ENCODE data around the gene LNX2.

LNX2 gene

GRCh38 chr13:27654059-27654458 lies 33.7 kb upstream of the LNX2 start:
- Histone ChIP-seq H3K9me3 (ENCODE audit: insufficient read depth, low read length) (peaks cover 6% of the 10 kb centered on the region; the same call in 1 of the 2 replicates), H3K36me3 (ENCODE audit: low read length) (peaks cover 24% of the 10 kb centered on the region), H3K79me2 (ENCODE audit: insufficient read depth, low read length) (peaks cover 22% of the 10 kb centered on the region)

GRCh38 chr13:27650312-27650711 lies 30.0 kb upstream of the LNX2 start:
- no peak overlapping the region for H3K4me2 ChIP-seq (ENCODE audit: low read depth, low read length, poor library complexity, severe bottlenecking)
- no peaks in the 10 kb centered on the region for H3K27me3 ChIP-seq (ENCODE audit: low read length)
- H3K9ac ChIP-seq (ENCODE audit: low read length) = no peak overlapping the region
- peaks cover 6% of the 10 kb centered on the region; the same call in 1 of the 2 replicates for H3K9me3 ChIP-seq (ENCODE audit: insufficient read depth, low read length)
- no peak overlapping the region for H2AFZ ChIP-seq (ENCODE audit: low read depth, low read length, severe bottlenecking)
- H3K9me2 ChIP-seq (replicated peaks; ENCODE audit: insufficient read depth, low read length) = no peaks in the 10 kb centered on the region
- no peaks in the 10 kb centered on the region for H3F3A ChIP-seq (ENCODE audit: insufficient read depth)
- no peak overlapping the region for H3K27ac ChIP-seq (ENCODE audit: low read depth, low read length)
- TF ChIP-seq, protein P1, sequence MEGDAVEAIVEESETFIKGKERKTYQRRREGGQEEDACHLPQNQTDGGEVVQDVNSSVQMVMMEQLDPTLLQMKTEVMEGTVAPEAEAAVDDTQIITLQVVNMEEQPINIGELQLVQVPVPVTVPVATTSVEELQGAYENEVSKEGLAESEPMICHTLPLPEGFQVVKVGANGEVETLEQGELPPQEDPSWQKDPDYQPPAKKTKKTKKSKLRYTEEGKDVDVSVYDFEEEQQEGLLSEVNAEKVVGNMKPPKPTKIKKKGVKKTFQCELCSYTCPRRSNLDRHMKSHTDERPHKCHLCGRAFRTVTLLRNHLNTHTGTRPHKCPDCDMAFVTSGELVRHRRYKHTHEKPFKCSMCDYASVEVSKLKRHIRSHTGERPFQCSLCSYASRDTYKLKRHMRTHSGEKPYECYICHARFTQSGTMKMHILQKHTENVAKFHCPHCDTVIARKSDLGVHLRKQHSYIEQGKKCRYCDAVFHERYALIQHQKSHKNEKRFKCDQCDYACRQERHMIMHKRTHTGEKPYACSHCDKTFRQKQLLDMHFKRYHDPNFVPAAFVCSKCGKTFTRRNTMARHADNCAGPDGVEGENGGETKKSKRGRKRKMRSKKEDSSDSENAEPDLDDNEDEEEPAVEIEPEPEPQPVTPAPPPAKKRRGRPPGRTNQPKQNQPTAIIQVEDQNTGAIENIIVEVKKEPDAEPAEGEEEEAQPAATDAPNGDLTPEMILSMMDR (IDR thresholded peaks at IDR 0.05; ENCODE audit: insufficient read depth, low read length, poor library complexity, severe bottlenecking) = no peak
- TF ChIP-seq EZH2phosphoT487 (conservative IDR thresholded peaks at IDR 0.05; ENCODE audit: low read length) = no peak
- no peak overlapping the region for H3K4me3 ChIP-seq (ENCODE audit: insufficient read depth, low read length, poor library complexity, severe bottlenecking)
- 0 out of 2 replicates have a peak, but pooled peaks cover 6% of the 10 kb centered on the region for H4K20me1 ChIP-seq (ENCODE audit: low read depth, low read length)
- H3K79me2 ChIP-seq (ENCODE audit: insufficient read depth, low read length) = peaks cover 23% of the 10 kb centered on the region
- H3K36me3 ChIP-seq (ENCODE audit: low read length) = peaks cover 45% of the 10 kb centered on the region

More at GRCh38 chr13:27654059-27654458, 33.7 kb upstream of the LNX2 start:
- Histone ChIP-seq H3K4me3 (ENCODE audit: insufficient read depth, low read length, poor library complexity, severe bottlenecking) (no peak overlapping the region), H3K4me2 (ENCODE audit: low read depth, low read length, poor library complexity, severe bottlenecking) (no peak overlapping the region), H4K20me1 (ENCODE audit: low read depth, low read length) (0 out of 2 replicates have a peak, but pooled peaks cover 6% of the 10 kb centered on the region), H3F3A (ENCODE audit: insufficient read depth) (no peaks in the 10 kb centered on the region), H3K9ac (ENCODE audit: low read length) (no peak overlapping the region), H3K9me2 (replicated peaks; ENCODE audit: insufficient read depth, low read length) (no peaks in the 10 kb centered on the region), H3K27ac (ENCODE audit: low read depth, low read length) (no peak overlapping the region), H3K27me3 (ENCODE audit: low read length) (no peaks in the 10 kb centered on the region), H2AFZ (ENCODE audit: low read depth, low read length, severe bottlenecking) (no peak overlapping the region)
- no peak for TF ChIP-seq EZH2phosphoT487 (conservative IDR thresholded peaks at IDR 0.05; ENCODE audit: low read length)
- TF ChIP-seq, protein P1 (IDR thresholded peaks at IDR 0.05; ENCODE audit: insufficient read depth, low read length, poor library complexity, severe bottlenecking) = no peak

GRCh38 chr13:27644302-27644701 lies 24.0 kb upstream of the LNX2 start:
- Histone ChIP-seq H3K4me3 (ENCODE audit: insufficient read depth, low read length, poor library complexity, severe bottlenecking) (no peak overlapping the region), H4K20me1 (ENCODE audit: low read depth, low read length) (no peaks in the 10 kb centered on the region), H3K36me3 (ENCODE audit: low read length) (peaks cover 24% of the 10 kb centered on the region), H3K4me2 (ENCODE audit: low read depth, low read length, poor library complexity, severe bottlenecking) (no peak overlapping the region), H3K9me2 (replicated peaks; ENCODE audit: insufficient read depth, low read length) (no peaks in the 10 kb centered on the region), H3F3A (ENCODE audit: insufficient read depth) (no peaks in the 10 kb centered on the region), H3K9me3 (ENCODE audit: insufficient read depth, low read length) (no peaks in the 10 kb centered on the region; the same call in 1 of the 2 replicates), H3K9ac (ENCODE audit: low read length) (no peak overlapping the region), H2AFZ (ENCODE audit: low read depth, low read length, severe bottlenecking) (no peak overlapping the region), H3K27ac (ENCODE audit: low read depth, low read length) (no peak overlapping the region), H3K27me3 (ENCODE audit: low read length) (no peaks in the 10 kb centered on the region), H3K79me2 (ENCODE audit: insufficient read depth, low read length) (peaks cover 67% of the 10 kb centered on the region)
- TF ChIP-seq EZH2phosphoT487 (conservative IDR thresholded peaks at IDR 0.05; ENCODE audit: low read length) = no peak
- TF ChIP-seq, protein P1 (IDR thresholded peaks at IDR 0.05; ENCODE audit: insufficient read depth, low read length, poor library complexity, severe bottlenecking) = no peak
